Superior temporal gyrus (tissue), 1 donor: ENCODE data around the gene CHI3L1.
"Not testable (repeated sequence)": the region's sequence is repeated elsewhere in the genome, so short reads cannot be mapped to it uniquely, and the experiment has no call there.

ENCODE experiments used
- DNase-seq: peaks from one replicate; pipeline ENCODE4 v3.0.0-alpha.2; 2016; ENCODE audit errors: extremely low spot score

The CHI3L1 gene

GRCh38 chr1:203186446-203187303, at the start of gene CHI3L1:
CHI3L1 (minus strand) TSS chr1:203186704; CDS start chr1:203186623, 81 bp downstream.
- DNase-seq = peak; percentile 56

DNA sequence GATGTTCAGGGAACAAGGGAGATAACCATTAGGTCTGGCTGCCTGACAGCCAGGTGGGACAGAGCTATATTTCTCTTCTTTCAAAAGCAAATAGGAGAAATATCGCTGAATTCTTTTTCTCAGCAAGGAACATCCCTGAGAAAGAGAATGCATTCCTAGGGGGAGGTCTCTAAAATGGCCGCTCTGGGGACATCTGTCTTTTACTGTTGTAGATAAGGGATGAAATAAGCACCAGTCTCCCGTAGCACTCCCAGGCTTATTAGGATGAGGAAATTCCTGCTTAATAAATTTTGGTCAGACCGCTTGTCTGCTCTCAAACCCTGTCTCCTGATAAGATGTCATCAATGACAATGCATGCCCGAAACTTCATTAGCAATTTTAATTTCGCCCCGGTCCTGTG, 48.4 kb upstream of the CHI3L1 start:
- DNase-seq = not testable (repeated sequence)

DNA sequence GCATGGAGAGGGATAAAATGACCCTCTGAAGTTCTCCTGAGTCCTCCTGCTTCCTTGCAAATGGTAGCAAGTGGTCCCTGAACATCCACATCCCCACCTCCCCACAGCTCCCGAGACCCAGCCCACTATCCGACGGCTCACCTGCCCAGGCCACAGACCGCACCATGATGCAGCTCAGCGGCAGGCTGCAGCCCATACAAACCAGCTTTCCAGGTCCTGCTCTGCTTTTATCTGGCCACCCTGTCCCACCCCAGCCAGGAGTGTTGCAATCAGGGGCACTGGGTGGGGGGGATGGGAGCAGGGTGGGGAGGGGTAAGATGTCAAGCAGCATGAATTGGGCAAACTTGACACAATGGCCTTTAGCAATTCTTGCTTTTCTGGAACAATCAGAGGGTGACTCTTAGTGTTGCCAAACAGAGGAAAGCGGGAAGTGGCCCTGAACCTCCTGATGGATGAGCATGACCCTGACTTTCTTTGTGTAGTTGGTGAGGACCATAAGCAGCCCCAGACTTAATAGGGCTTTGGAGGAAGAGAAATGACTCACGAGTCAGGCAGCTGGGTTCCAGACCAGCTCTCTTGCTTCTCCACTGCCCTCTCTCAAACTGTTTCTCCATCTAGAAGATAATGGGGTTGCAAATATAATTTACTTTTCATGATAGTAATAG, 43.1 kb upstream of the CHI3L1 start, which contains the start of gene CHIT1:
CHIT1 (minus strand) TSS at position 203 of the 665 bp plus-strand sequence; CDS start at position 166, 37 bp downstream.
- no peak for DNase-seq

DNA sequence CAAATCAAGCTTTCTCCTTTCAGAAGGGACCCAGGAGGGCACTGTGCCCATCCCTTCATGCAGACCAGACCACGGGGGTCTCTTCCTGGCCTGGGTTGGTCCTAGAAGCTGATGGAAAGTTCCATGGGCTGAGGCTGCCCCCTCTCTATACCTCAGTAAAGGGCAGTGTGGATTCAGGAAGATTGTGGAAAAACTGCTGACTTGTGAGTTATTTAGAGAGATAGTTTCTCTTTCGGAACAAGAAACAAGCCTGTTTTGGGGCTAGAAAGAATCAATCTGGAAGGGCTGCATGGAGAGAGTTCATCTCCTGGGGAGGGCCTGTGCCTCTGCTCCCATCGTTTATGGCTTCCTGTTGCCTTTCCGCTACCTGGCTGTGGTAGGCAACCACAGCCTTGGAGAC, 42.2 kb upstream of the CHI3L1 start:
- DNase-seq = no peak

DNA sequence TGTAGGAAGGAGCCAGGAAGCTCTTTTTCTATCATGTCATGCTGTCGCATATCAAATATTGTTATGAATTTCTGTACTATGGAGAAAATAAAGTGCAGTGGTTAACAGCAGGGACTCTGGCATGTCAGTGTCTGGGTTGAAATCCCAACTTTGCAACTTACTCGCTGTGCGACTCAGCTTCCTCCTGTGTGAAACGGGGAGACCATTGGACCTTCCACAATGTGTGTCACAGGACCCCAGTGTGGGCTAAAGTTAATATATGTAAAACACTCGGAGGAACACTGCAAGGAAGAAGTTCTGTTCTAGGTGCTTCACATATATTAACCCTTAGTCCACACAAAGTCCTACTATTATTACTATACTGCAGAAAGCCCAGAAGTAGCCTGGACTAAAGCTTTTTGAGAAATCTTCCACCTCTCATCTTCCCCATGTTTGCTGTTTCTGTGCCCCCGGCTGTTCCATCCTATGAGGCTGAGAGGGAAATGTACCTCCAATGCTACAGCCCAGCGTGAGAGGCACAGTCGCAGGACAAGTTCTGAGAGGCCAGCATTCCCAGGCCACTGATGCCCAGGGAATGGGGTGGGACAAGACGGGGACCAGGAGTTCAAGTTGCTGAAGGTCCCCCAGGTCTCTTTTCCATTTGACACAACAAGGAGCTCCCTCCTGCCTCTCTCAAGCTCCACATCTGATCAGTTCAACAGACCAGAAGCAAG, 41.0 kb upstream of the CHI3L1 start:
- no peak for DNase-seq

- DNase-seq = no peak
Measured at GRCh38 chr1:203225071-203225470, 38.6 kb upstream of the CHI3L1 start.

DNA sequence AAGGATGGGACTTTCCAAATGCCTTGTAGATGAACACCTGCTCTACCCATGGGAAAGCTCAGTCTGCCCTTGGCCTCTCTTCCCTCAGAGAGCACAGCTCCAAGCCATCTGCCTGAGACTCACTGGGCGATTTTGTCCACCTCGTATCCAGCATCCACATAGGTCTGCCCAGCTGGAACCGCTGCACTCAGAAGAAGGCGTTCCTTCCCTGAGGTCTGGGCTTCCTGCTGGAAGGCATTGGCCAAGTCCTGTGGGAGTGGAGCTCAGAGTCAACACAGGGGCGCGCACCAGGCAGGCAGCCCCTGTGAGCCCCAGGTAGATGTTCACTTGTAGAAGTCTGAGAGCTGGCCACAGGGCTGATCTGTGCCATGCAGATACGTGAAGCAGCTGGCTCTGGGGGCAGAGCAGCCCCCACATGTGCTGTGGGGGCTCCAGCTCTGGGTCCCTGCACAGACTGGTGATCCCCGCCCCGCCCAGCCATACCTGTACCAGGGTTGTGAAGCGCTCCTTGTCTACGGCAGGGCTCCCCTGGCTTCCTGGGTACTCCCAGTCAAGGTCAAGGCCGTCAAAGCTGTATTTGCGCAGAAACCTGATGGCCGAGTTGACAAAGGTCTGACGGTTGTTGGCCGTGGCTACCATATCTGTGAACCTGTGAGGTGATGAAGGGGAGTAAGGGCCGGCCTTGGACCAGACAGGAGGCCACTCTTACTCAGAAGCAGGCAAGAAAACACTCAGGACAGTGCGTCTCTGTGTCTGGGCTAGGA, 36.7 kb upstream of the CHI3L1 start:
- no peak for DNase-seq

- DNase-seq = no peak
Measured at GRCh38 chr1:203219934-203220333, 33.4 kb upstream of the CHI3L1 start.

DNA sequence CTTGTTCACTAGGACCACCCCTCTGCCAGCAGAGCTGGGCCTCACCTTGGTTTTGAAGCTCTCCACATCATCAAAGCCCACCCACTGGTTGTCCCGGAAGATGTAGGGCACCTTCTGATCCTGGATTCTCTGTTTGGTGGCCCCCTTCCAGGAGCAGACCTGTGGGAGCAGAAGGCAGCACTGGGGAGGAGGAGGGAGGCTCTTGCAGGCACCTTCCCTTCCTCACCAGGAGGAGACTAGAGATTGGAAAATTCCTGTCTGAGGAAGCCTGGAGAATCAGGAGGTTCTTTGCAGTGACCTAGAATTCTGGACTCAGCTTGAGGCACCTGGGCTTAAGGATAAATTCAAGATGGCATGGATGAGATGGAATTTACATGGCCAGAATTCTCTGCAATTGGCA, 32.7 kb upstream of the CHI3L1 start:
- DNase-seq = no peak

GRCh38 chr1:203217668-203218067, 31.2 kb upstream of the CHI3L1 start:
- DNase-seq = no peak

DNA sequence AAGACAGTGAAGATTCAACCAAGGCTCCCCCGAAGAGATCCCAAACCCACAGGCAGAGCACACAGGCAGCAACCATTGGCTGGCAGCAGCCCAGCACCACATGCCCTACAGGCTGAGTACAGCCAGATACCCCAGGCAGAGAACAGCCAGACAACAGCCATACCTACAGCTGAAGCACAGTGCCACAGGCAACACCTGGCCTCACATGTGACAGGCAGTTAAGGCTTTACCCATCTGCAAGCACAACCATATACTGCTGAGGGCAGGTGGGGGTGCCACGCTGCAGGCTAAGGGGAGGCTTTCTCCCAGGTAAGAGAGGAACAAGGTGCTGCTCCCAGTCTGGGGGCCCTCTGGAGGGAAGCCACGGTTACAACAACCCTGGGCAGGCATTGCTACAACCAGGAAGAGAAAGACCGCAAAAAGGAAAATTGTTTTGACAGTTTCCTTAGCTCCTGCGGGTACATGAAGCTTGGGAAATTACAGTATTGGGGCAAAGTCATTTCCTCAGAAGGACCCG, 30.7 kb upstream of the CHI3L1 start:
- no peak for DNase-seq

- DNase-seq = peak; percentile 97
Measured at GRCh38 chr1:203216274-203217138, 30.0 kb upstream of the CHI3L1 start.

DNA sequence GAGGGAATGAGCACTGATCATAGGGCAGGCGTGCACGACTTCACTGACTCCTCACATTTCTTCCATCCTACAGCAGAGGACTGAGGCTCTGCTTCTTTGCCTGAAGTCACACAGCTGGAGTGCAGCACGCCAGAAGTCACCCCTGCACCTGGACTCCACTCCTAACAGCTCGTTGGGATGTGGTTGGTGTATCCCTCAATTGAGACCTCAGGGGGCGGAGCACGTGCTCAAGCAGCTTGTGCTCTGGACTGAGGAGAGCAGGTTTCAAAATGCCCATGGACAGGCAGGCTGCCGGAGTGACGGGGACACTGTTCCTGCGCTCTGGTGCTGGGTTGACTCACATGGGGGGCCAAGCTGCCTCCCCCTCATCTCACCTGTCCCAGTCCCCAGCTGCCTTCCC, 29.1 kb upstream of the CHI3L1 start:
- no peak for DNase-seq

GRCh38 chr1:203214871-203215270, 28.4 kb upstream of the CHI3L1 start:
- no peak for DNase-seq

GRCh38 chr1:203213126-203213525, 26.6 kb upstream of the CHI3L1 start:
- no peak for DNase-seq

DNA sequence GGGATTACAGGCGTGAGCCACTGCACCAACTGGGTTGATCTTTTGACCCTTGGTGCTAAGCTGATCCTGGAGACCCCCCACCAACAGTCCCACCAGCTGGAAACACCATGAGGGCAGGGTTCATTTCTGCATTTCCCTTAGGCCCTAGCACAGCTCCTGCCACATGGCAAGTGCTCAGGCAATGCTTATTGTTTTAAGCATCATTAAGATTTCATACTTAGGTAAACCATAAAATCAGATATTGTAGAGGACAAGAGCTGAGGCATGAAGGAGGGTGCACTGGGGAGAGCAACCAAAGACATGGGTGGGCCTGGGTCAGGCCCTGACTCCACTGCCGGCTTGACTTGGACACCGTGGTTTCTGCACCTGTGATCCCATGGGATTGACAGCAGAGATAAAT, 25.3 kb upstream of the CHI3L1 start:
- no peak for DNase-seq

GRCh38 chr1:203210988-203211387, 24.5 kb upstream of the CHI3L1 start:
- DNase-seq = no peak

DNA sequence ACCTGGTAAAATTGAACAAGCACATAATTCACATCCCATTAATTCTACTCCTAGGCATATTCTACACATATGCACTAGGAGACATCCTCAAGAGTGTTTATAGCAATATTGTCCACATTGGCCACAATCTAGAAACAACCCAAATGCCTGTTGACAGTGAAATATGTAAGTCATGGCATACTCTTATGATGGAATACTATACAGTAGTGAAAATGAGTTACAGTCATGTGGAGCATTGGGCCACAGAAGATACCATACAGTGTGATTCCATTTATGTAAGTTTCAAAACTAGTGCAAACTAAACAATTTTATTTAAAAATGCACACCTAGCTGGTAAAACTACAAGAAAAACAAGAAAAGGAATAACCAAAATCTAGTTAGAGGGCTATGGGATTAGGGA, 23.8 kb upstream of the CHI3L1 start:
- no peak for DNase-seq

DNA sequence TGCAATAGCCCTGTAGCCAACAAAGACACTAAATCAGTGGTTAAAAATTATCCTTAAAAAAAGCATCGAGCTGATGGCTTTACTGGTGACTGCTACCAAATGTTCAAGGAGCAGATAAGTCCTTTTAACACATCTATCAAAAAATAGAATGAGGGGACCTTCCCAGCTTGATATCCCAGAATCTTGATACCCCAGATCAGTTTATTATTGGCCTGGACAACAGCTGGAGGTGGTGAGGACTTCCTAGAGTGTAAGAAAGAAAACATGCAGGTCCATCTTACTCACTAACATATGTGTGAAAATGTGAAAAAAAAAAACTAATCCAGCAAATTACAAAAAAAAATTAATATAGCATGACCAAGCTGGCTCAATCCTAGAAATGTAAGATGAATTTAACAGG, 21.7 kb upstream of the CHI3L1 start:
- no peak for DNase-seq

GRCh38 chr1:203207751-203208150, 21.2 kb upstream of the CHI3L1 start:
- no peak for DNase-seq
